Prostate gland (tissue), 2 donors: ENCODE data around the gene ZMYM5.

ENCODE experiments used
- CTCF ChIP-seq, 4 experiments: fragments of 200-600 bp in 2 of 4; fragments of 450-650 bp in 2 of 4; sonication (generic) in 2 of 4; IDR thresholded peaks; 1 replicate in 3 of 4; 2 replicates in 1 of 4; pipeline ENCODE4 v1.5.1; 2016 to 2019; ENCODE audit warnings: antibody characterized with exemption in 4 of 4, mild to moderate bottlenecking in 2 of 4, moderate library complexity in 2 of 4
- POLR2AphosphoS5 ChIP-seq: sonication (generic); formaldehyde crosslinking; IDR thresholded peaks from one replicate; pipeline ENCODE4 v1.6.1; 2017; ENCODE audit warnings: antibody characterized with exemption

GRCh38 chr13:19845758-19846157 is 17.7 kb downstream of the ZMYM5 start:
- TF ChIP-seq CTCF (IDR thresholded peaks at IDR 0.05): no peak
- no peak for TF ChIP-seq POLR2AphosphoS5
